HG03097 (cell line): ENCODE measurements around the gene OLFM1.
"Not testable (repeated sequence)": the region's sequence is repeated elsewhere in the genome, so short reads cannot be mapped to it uniquely, and the experiment has no call there.

Experiments used
- ATAC-seq: cut with Tn5 transposase; IDR thresholded peaks from one replicate; pipeline ENCODE4 v1.9.1; 2021; ENCODE audit not compliant: unreplicated experiment, low FRiP score

The OLFM1 gene

GRCh38 chr9:135103931-135104639 is 16.6 kb downstream of the OLFM1 start:
- no peak for ATAC-seq

GRCh38 chr9:135104761-135105160 is 17.3 kb downstream of the OLFM1 start:
- no peak for ATAC-seq

DNA sequence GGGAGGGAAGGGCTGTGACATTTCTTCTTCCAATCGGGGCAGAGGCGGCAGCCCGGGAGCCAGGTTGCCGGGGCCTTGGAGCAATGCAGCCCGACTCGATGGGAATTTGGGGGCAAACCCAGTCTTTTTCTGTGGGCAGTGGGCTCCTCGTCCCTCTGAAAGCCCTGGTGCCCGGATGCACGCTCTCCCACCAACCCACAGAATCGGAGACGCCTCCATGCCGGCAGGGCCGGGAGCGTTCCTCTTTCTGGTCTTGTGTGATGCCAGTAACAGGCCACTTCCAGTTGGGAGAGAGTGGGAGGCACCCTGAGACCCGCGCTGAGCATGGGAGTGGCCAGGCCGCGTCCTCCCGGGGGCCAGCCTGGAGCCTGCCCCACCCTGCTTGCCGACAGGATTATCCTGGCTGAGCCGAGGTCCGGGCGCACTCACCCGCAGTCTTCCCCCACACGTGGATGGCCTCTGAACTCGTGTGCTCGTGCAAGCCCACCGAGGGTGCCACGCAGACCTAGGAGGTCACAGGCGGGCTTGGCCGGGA is 17.8 kb downstream of the OLFM1 start:
- ATAC-seq: no peak

DNA sequence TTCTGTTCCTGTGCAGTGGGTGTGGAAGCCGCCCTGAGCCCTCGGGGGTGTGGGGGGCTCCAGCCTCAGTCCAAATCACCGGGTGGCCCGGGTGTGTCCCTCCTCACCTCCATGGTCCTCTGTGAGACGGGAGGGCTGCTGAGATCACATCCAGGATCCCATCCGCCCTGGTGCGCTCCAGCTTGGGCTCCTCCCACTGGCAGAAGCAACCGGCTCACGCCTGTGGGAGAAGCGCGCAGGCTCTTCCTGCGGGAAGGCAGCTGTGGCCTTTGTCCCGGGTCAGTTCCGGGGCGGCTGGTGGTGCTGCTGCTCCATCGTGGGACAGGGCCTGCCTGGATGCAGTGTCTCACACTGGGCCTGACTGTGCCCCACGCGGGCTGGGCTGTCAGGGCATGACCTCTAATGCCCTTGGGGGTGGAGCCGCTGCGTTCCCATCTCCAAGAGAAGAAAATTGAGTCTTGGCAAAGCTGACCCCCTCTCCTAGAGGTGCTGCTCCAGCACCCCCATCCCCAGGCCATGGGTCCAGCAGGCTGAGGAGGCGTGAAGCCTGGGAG is 18.5 kb downstream of the OLFM1 start:
- ATAC-seq: no peak

DNA sequence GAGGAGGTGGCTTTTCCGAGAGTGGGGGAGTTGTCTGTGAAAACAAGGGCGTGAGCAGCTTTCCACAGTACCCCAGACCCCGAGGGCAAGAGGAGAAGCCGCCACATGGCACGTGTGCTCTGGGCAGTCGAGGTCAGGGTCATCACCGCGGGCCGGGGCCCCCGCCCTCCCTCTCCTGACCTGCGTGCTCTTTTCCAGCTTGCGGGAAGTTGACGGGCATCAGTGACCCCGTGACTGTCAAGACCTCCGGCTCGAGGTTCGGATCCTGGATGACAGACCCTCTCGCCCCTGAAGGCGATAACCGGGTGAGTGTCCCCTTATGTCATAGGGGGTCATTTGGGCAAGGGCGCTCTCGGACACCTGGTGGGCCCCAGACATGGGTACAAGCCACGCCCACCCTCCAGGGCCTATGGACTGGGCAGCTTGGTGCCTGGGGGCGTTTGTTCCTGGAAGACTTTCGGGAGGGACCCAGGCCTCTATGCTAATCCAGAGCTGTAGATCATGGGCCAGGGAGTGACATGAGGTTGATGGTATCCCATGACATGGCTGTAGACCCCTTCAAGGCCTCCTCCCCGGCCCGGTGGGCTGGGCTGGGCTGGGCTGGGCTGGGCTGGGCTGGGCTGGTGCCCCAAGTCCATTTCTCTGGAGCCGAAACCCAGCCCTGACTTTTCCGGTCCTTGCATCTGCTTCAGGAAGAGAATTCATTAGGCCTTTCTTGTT is 19.2 kb downstream of the OLFM1 start:
- ATAC-seq: no peak

GRCh38 chr9:135107581-135108235 is 20.2 kb downstream of the OLFM1 start:
- no peak for ATAC-seq

GRCh38 chr9:135108831-135109510 is 21.5 kb downstream of the OLFM1 start:
- no peak for ATAC-seq

- ATAC-seq: no peak
These were observed 22.2 kb downstream of the OLFM1 start for GRCh38 chr9:135109650-135110049.

DNA sequence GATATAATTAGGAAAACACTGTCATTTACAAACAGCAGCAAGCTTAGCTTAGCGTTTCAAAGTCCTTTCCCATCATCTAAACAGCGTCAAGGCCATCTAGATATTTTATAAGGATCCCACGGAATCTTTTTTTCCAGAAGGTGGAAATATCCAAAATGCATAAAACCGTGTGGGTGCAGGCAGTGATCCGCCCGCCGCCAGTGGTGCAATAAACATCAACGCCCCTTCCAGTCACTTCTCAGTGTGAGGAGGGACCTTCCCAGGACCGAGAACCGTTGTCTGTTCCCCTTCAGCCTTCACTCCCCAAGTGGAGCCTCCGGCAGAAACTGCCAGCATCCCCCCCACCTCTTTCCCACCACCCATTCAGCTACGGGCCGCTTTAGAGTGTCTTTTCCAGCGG is 22.9 kb downstream of the OLFM1 start:
- no peak for ATAC-seq

DNA sequence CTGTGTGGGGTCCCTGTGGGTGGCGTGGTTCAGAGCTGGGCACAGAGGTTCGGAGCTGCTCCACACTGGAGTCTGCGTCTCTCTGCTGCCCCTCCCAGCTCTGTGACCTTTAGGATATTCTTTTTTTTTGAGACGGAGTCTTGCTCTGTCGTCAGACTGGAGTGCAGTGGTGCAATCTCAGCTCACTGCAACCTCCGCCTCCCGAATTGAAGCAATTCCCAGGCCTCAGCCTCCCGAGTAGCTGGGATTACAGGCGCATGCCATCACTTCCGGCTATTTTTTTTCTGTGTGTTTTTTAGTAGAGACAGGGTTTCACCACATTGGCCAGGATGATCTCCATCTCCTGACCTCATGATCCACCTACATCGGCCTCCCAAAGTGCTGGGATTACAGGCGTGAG is 24.1 kb downstream of the OLFM1 start:
- not testable (repeated sequence) for ATAC-seq

DNA sequence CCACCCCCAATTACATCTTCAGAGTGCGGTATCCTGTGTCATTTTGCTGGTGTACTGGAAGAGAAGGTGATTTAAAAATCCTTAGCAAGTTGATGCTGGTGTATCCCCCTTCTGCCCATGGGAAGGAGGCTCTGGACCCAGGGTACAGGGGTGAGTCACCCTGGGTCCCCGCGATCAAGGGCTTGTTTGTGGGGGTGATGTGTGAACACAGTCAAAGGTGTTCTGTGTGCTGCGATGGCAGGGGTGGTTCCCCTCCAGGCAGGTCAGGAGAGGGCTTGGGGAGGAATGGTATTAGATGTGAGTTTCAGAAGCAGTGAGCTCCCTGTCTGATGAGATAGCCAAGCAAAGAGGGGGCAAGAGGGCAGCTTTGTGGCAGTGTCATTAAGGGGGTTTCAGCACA is 28.9 kb downstream of the OLFM1 start:
- no peak for ATAC-seq

DNA sequence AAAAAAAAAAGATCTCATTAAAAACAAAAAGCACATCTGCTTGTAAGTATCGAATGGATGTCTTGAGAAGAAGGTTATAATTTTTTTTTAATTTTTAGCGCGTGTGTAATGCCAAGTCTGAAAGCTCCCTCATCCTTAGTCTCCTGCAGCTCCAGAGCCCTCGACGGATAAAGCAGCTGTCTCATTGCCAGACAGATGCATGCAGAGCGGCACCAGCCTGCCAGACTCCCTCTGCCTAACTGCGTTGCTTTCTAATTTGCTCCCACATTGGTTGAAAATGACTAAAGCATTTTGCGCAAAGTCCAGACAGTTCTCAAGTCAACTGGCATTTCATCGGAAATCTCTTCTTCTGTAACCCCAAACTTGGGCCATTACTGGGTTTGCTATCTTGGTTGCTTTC is 29.4 kb downstream of the OLFM1 start:
- no peak for ATAC-seq

GRCh38 chr9:135117281-135117680 is 29.8 kb downstream of the OLFM1 start:
- ATAC-seq: no peak

DNA sequence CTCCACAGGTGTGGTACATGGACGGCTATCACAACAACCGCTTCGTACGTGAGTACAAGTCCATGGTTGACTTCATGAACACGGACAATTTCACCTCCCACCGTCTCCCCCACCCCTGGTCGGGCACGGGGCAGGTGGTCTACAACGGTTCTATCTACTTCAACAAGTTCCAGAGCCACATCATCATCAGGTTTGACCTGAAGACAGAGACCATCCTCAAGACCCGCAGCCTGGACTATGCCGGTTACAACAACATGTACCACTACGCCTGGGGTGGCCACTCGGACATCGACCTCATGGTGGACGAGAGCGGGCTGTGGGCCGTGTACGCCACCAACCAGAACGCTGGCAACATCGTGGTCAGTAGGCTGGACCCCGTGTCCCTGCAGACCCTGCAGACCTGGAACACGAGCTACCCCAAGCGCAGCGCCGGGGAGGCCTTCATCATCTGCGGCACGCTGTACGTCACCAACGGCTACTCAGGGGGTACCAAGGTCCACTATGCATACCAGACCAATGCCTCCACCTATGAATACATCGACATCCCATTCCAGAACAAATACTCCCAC is 32.1 kb downstream of the OLFM1 start:
- no peak for ATAC-seq

DNA sequence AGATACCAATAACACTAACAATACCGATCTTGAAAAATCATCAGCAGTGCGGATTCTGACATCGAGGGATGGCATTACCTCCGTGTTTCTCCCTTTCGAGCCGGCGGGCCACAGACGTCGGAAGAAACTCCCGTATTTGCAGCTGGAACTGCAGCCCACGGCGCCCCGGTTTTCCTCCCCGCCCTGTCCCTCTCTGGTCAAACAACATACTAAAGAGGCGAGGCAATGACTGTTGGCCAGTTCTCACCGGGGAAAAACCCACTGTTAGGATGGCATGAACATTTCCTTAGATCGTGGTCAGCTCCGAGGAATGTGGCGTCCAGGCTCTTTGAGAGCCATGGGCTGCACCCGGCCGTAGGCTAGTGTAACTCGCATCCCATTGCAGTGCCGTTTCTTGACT is 32.8 kb downstream of the OLFM1 start:
- no peak for ATAC-seq

GRCh38 chr9:135122316-135122715 is 34.8 kb downstream of the OLFM1 start:
- no peak for ATAC-seq

DNA sequence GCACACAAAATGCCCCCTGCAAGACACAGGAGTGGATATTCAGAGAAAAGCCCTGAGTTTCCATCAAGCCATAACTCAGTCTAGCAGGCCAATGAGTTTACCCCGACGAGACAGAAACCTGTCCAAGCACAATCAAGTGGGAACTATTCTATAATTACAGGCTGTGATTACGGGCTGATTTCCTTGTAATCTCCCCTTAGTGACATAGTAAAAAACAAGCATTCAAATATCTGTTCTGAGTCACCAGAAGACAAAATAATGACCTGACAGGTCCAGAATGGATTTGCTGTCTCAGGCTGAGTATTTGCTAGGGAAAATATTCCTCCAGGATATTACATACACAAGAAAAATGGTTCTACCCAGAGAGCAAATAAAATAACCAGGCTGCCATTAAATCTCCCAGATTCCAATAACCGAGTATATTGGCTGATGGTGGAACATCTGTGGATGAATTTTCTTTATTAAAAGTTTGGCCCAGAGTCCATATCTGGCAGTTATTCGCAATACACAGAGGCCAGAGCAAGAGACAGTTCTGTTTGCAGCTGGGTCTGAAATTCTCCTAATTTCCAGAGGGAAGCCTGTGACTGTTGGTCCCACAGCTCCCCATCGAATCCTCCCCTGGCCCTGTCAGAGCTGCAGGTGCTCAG is 35.8 kb downstream of the OLFM1 start:
- no peak for ATAC-seq

GRCh38 chr9:135123773-135124134 is 36.3 kb downstream of the OLFM1 start:
- ATAC-seq: no peak

DNA sequence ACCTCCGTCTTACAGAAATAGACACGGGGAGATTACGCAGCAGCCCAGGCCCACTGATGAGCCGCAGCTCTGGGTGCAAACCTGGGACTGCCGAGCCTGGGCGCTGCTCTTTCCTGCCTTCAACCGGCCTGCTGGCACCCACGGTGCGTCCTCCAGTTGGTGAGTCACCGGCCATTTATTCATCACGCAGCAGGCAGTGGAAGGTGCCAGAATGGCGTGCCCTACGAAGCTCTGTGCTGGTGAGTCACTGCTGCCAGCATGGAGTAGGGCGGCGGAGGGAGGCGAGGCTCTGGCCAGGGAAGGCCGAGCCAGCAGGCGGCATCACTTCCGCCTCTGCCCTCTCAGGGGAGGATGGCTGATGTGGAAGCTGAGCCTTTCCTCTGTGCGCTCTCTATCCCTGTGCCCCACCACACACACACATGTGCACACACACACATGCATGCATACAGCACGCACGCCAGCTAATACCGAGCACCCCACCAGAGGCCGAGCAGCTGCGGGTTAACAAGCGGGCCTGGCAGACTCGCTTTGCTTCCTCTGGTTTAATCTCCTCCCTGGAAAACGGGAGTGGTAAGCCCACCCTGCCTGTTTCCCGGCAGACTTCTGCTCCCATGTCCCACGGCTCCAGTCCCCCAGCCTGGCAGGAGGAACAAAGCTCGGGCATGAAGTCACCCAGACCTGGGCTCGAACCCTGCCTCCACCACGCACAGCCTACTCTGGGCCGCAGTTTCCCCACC is 39.2 kb downstream of the OLFM1 start:
- no peak for ATAC-seq
